B cell (primary cell): Measurements from ENCODE around the gene SLC9A3. TPM values are rescaled to one million over a fixed set of nuclear protein-coding genes. Genes with fewer than 3 reads are reported as not detected.

ENCODE experiments used
- ATAC-seq: fragments of 200-7000 bp; cut with Tn5 transposase; one replicate; pipeline ENCODE4 v1.10.0; 2021; ENCODE audit warnings: low read depth, mild to moderate bottlenecking, moderate number of reproducible peaks, moderate library complexity
- CTCF ChIA-PET: fragments of 350-600 bp; sonication (Branson Sonifier 250); formaldehyde crosslinking; loops from one replicate; lab custom pipeline; 2021; ENCODE audit warnings: antibody characterized with exemption, inconsistent platforms; lab: Charles Lee
- POLR2A ChIA-PET: fragments of 350-600 bp; sonication (Branson Sonifier 250); formaldehyde crosslinking; loops from one replicate; lab custom pipeline; 2021; ENCODE audit warnings: antibody characterized with exemption; lab: Charles Lee
- DNase-seq: peaks from one replicate; pipeline ENCODE4 v3.0.0; 2013
- H2AFZ ChIP-seq: 2 replicates; pipeline ENCODE4 v1.6.1; 2012; ENCODE audit warnings: mild to moderate bottlenecking, low read depth, low read length; ENCODE audit not compliant: insufficient read depth, poor library complexity, severe bottlenecking
- H3K27ac ChIP-seq, 2 donors: 1 replicate in 1 of 2; 2 replicates in 1 of 2; pipeline ENCODE4 v1.5.1; 2012 to 2013; ENCODE audit warnings: low read length in 2 of 2, mild to moderate bottlenecking in 2 of 2, moderate library complexity in 1 of 2
- H3K27me3 ChIP-seq, 4 experiments: fragments of 200-600 bp in 1 of 4; sonication (generic) in 1 of 4; replicated peaks in 1 of 4; 1 replicate in 2 of 4; 2 replicates in 2 of 4; pipeline versions ENCODE4 v1.6.1 to v1.7.0; 2013 to 2016; ENCODE audit warnings: low read length in 3 of 4, mild to moderate bottlenecking in 2 of 4, mixed read lengths in 1 of 4, moderate library complexity in 1 of 4; ENCODE audit not compliant: insufficient read depth in 4 of 4, control insufficient read depth in 3 of 4; ENCODE audit errors: control extremely low read depth in 1 of 4
- H3K36me3 ChIP-seq, 2 experiments: replicated peaks in 1 of 2; 1 replicate in 1 of 2; 2 replicates in 1 of 2; pipeline versions ENCODE4 v1.6.1 to v1.7.1; 2013; ENCODE audit warnings: low read length in 1 of 2; ENCODE audit not compliant: insufficient read depth in 2 of 2, control insufficient read depth in 1 of 2; ENCODE audit errors: control extremely low read depth in 1 of 2, extremely low read depth in 1 of 2
- H3K4me1 ChIP-seq, 2 donors: fragments of 200-600 bp in 1 of 2; sonication (generic) in 1 of 2; 1 replicate in 1 of 2; 2 replicates in 1 of 2; pipeline versions ENCODE4 v1.5.1 to v1.6.1; 2013 to 2017; ENCODE audit warnings: low read length in 2 of 2; ENCODE audit not compliant: control insufficient read depth in 2 of 2, insufficient read depth in 2 of 2
- H3K4me2 ChIP-seq: replicated peaks from 2 replicates; pipeline ENCODE3; 2012; ENCODE audit warnings: mild to moderate bottlenecking, low read depth, low read length; ENCODE audit not compliant: poor library complexity, severe bottlenecking
- H3K4me3 ChIP-seq, 5 experiments: fragments of 200-600 bp in 1 of 5; sonication (generic) in 1 of 5; 1 replicate in 3 of 5; 2 replicates in 2 of 5; pipeline versions ENCODE4 v1.5.1 to v1.7.0; 2011 to 2016; ENCODE audit warnings: low read length in 4 of 5, mild to moderate bottlenecking in 4 of 5, low read depth in 2 of 5, control low read depth in 1 of 5, moderate library complexity in 1 of 5; ENCODE audit not compliant: insufficient read depth in 1 of 5; ENCODE audit errors: control extremely low read depth in 1 of 5, extremely low read depth in 1 of 5
- H3K79me2 ChIP-seq: fragments of 200-600 bp; sonication (generic); one replicate; pipeline ENCODE4 v1.6.0; 2016; ENCODE audit warnings: low read length; ENCODE audit not compliant: control insufficient read depth, insufficient read depth
- H3K9ac ChIP-seq: fragments of 200-600 bp; sonication (generic); 2 replicates; pipeline ENCODE4 v1.6.1; 2017; ENCODE audit warnings: mild to moderate bottlenecking, low read length, moderate library complexity
- H3K9me3 ChIP-seq, 3 donors: one replicate each; pipeline versions ENCODE4 v1.6.1 to v1.7.1; 2013; ENCODE audit warnings: low read length in 2 of 3; ENCODE audit not compliant: control insufficient read depth in 2 of 3, insufficient read depth in 1 of 3; ENCODE audit errors: control extremely low read depth in 1 of 3
- H4K20me1 ChIP-seq: 2 replicates; pipeline ENCODE4 v1.6.0; 2012; ENCODE audit warnings: mild to moderate bottlenecking, low read length; ENCODE audit not compliant: insufficient read depth, control insufficient read depth, poor library complexity, severe bottlenecking
- H3K27ac Mint-ChIP-seq: one replicate; pipeline ENCODE4 v1.8.0; 2021; ENCODE audit warnings: mixed read lengths
- H3K27me3 Mint-ChIP-seq: one replicate; pipeline ENCODE4 v1.8.0; 2021; ENCODE audit warnings: mixed read lengths
- H3K4me1 Mint-ChIP-seq: one replicate; pipeline ENCODE4 v1.8.0; 2021; ENCODE audit warnings: mixed read lengths
- H3K4me3 Mint-ChIP-seq: one replicate; pipeline ENCODE4 v1.8.0; 2021; ENCODE audit warnings: mixed read lengths
- H3K9me3 Mint-ChIP-seq: one replicate; pipeline ENCODE4 v1.8.0; 2022; ENCODE audit warnings: mixed read lengths; ENCODE audit not compliant: insufficient read depth
- CTCF ChIP-seq: fragments of 200-600 bp; IDR thresholded peaks from one replicate; pipeline ENCODE4 v1.8.0; 2022; ENCODE audit warnings: antibody characterized with exemption, mild to moderate bottlenecking
- EZH2 ChIP-seq: IDR thresholded peaks from 2 replicates; pipeline ENCODE4 v1.6.1; 2012; ENCODE audit warnings: borderline replicate concordance, low read depth, mild to moderate bottlenecking, moderate library complexity, low read length; ENCODE audit not compliant: insufficient read depth, poor library complexity, severe bottlenecking
- WGBS: methylation state at CpG from one replicate; pipeline ENCODE4 v1.1.5; 2013; ENCODE audit warnings: missing lambda C conversion rate; ENCODE audit not compliant: insufficient coverage; 5-methylcytosine and 5-hydroxymethylcytosine counted together
- intact Hi-C: fragments of 100-400 bp; cut with micrococcal nuclease; formaldehyde crosslinking; loops from one replicate; pipeline ENCODE4 v1.10.0; 2022
- polyA plus RNA-seq: library from polyadenylated mRNA; depleted of rRNA; stranded (reverse); fragments of >200 nt; gene quantifications from 2 replicates; pipeline ENCODE4 v1.2.3, GENCODE V29; 2012
- total RNA-seq, 2 donors: library from RNA; stranded (reverse); fragments of 120-200 nt in 1 of 2; gene quantifications; 1 replicate in 1 of 2; 2 replicates in 1 of 2; pipeline versions ENCODE4 v1.2.3 to v1.2.4, GENCODE V29; 2013 to 2022

The SLC9A3 gene
- total and polyA plus RNA-seq, 2 donors (not counting 1 experiment from before 2014, with no cell fraction given), result 0.84 to 2.0 TPM

DNA sequence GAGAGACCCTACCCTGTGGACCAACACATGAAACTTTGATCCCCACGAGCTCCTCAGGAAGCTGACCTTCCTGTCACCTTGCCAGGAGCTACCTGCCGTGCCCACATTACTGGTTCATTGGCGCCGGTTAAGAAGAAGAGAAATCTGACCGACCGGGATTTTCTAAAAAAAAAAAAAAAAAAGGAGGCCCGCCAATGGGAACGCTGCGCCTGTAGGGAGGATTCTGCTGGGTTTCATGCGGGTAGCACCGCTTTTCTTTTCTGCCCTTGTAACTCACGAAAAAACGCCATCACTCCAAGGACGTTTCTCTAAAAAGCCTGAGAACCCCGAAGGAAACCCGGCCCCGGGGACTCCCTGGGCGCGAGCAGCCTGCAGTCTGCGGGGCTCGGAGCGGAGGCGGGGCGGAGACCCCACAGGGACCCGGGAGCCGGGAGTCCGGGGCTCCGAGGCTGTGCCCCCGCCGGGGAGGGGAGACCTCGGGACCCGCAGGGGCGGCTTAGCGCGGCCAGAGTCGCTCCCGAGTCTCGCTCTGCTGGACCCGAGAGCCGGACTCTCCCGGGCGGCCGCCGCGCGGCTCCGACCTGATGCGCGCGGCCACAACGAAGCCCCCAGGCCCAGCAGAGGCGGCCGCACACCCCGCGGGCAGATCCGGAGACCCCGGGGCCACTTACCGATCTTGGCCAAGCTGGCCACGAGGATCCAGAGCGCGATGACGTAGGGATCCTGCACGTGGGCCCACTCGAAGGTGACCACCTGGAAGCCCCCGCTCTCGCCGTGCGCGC, 617 bp downstream of the SLC9A3 start:
- 8% methylated on average over 66 of the region's 69 CpGs for WGBS
- Mint-ChIP-seq H3K9me3 (no peaks in the 10 kb centered on the region), H3K4me1 (peaks cover 29% of the 10 kb centered on the region), H3K27ac (no peak overlapping the region), H3K4me3 (peak overlapping the region; percentile 47), H3K27me3 (peaks cover 50% of the 10 kb centered on the region)
- ChIA-PET CTCF (no interaction called here), POLR2A (no interaction called here)
- Histone ChIP-seq H3K9me3 (peaks cover 0 to 55% (median 0%) of the 10 kb centered on the region in 3 donors), H4K20me1 (peaks cover 7% of the 10 kb centered on the region), H3K27ac (no peak overlapping the region), H3K36me3 (no peaks in the 10 kb centered on the region), H3K4me1 (peaks cover 28 to 48% of the 10 kb centered on the region in 2 donors), H3K9ac (no peak overlapping the region), H3K4me2 (peak overlapping the region; percentile 62), H3K27me3 (peaks cover 0 to 85% (median 50%) of the 10 kb centered on the region in 4 experiments), H3K79me2 (no peaks in the 10 kb centered on the region), H3K4me3 (no peak overlapping the region), H2AFZ (no peak overlapping the region)
- TF ChIP-seq CTCF (no peak), EZH2 (peak; percentile 33)
- DNase-seq, result no peak
- no peak for ATAC-seq
- intact Hi-C loops, result no loop called here

DNA sequence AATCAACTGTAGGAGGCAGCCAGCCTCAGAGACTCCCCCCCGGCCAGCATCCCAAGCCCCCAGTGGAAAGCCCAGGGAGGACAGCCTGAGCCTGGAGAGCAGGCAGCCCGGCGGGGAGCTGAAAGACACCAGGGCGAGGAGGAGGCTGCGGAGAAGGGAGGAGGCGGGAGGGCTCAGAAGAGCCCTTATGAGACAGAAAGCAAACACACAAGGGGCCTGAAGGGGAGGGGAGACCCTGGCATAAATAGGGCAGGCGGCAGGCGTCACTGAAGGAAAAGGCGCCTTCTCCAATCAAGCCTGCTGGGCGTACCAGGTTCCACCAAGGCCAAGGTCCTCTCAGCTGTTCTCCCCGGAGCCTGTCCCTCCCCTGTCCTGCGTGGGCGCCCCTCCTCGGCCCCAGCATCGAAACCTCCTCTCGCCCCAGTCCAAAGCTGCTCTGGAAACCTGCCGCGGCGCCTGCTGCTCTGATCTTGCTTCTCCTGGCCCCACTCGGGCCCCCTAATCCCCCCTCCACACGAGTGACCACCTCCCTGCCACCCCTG, 1.3 kb downstream of the SLC9A3 start:
- no peak for ATAC-seq

More for the DNA sequence above, 1.3 kb downstream of the SLC9A3 start:
- no peak for TF ChIP-seq CTCF
- TF ChIP-seq EZH2, result peak; percentile 7
- no peak overlapping the region for H3K9ac ChIP-seq
- no peak overlapping the region for H3K27ac ChIP-seq
- DNase-seq, result no peak
- H2AFZ ChIP-seq, result no peak overlapping the region
- intact Hi-C loops, result no loop called here
- H3K4me1 ChIP-seq, result peaks cover 27 to 47% of the 10 kb centered on the region in 2 donors
- 28% methylated on average over 20 of the region's 21 CpGs for WGBS
- H3K4me1 Mint-ChIP-seq, result peaks cover 29% of the 10 kb centered on the region
- peak overlapping the region; percentile 47 for H3K4me3 Mint-ChIP-seq
- H3K9me3 Mint-ChIP-seq, result no peaks in the 10 kb centered on the region
- no peaks in the 10 kb centered on the region for H3K36me3 ChIP-seq
- peak overlapping the region; percentile 62 for H3K4me2 ChIP-seq
- peaks cover 0 to 91% (median 53%) of the 10 kb centered on the region in 4 experiments for H3K27me3 ChIP-seq
- CTCF ChIA-PET, result no interaction called here
- H4K20me1 ChIP-seq, result peaks cover 7% of the 10 kb centered on the region
- no peaks in the 10 kb centered on the region for H3K79me2 ChIP-seq
- peaks cover 0 to 57% (median 0%) of the 10 kb centered on the region in 3 donors for H3K9me3 ChIP-seq
- H3K27ac Mint-ChIP-seq, result no peak overlapping the region
- peaks cover 52% of the 10 kb centered on the region for H3K27me3 Mint-ChIP-seq
- H3K4me3 ChIP-seq, result no peak overlapping the region
- POLR2A ChIA-PET, result no interaction called here
